ENCODE results near the gene LPAR6.
"Not testable (repeated sequence)": the region's sequence is repeated elsewhere in the genome, so short reads cannot be mapped to it uniquely, and the experiment has no call there.

LPAR6 gene

GRCh38 chr13:48412881-48413351 lies at the start of gene LPAR6:
LPAR6 (minus strand) TSS chr13:48413113; CDS start chr13:48412423, 690 bp downstream.
- DNase-seq, result no peak

GRCh38 chr13:48457578-48458242 lies 44.8 kb upstream of the LPAR6 start:
- DNase-seq, result no peak

DNA sequence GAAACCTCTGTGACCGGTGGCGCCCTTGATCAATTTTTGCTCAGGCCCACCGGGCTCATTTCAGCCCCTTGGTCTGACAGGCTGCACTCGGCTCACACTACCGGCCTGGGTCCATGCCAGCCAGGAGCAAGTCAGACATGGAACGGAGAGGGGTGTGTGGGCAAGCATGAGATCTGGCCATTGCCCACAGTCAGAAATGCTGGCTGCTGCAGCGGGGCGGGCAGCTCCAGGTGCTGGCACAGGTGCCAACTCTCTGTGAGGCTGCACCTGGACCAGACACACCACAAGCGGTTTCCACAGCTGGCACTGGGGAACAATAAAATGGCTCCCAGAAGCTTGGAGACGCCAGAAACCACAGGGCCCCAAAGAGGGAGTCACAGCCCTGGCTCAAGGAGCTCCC lies 43.6 kb upstream of the LPAR6 start:
- no peak for DNase-seq

DNA sequence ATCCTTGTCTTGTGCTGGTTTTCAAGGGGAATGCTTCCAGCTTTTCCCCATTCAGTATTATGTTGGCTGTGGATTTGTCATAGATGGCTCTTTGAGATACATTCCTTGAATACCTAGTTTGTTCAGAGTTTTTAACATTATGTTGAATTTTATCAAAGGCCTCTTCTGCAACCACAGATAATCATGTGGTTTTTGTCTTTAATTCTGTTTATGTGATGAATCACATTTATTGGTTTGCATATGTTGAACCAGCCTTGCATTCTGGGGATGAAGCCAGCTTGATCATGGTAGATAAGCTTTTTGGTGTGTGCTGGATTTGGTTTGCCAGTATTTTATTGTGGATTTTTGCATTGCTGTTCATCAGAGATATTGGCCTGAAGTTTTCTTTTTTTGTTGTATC lies 38.3 kb upstream of the LPAR6 start:
- DNase-seq, result not testable (repeated sequence)

GRCh38 chr13:48449656-48450055 lies 36.7 kb upstream of the LPAR6 start:
- DNase-seq, result no peak

GRCh38 chr13:48448959-48449614 lies 36.2 kb upstream of the LPAR6 start:
- no peak for DNase-seq

DNA sequence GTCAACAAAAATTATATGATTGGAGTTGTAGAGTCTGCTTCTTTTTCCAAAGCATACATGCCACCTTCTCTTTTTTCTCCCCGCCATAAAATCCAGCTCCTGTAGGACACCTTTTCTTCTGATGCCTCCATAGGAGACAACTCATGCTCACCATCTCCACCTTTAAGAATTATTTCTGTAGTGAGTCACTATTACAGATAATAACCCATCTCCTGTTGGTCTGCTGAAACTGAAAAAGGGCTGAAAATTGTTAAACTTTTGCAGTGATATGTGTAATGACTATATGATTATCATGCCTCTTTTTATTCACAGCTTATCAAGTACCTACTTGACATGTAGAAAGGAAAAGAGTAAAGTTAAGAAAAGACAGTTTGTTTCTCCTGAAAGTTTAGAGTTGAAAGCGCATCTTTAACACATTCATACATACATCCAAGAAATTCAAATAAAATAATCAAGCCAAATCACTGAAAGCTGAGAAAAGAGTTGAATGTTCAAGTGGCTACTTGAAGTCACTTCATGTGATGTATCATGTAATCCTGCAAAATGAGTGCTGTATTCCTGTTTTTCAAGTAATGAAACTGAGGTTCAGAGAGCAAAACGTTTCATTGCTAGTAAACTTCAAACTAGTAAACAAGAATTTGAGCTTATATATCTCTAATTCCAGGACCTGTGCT lies 35.5 kb upstream of the LPAR6 start:
- DNase-seq, result no peak

GRCh38 chr13:48446464-48446863 lies 33.6 kb upstream of the LPAR6 start:
- DNase-seq, result no peak

GRCh38 chr13:48443442-48444208 lies 30.7 kb upstream of the LPAR6 start:
- no peak for DNase-seq

DNA sequence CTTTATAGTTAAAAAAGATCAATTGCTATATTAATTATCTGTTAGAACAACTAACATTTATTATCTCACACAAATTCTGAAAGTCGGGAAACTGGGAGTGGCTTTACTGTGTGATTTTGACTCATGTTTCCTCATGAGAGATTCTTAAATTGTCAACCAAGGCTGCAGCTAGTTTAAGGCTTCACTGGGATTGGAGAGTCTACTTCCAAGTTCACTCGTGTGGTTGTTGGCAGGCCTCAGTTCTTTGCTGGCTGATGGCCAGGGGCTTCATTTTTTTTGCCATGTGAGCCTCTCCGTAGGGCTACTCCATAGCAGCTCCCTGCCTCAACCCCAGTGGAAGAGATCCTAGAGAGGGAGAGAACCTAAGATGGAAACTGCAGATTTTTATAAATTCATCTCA lies 24.5 kb upstream of the LPAR6 start:
- DNase-seq, result no peak

DNA sequence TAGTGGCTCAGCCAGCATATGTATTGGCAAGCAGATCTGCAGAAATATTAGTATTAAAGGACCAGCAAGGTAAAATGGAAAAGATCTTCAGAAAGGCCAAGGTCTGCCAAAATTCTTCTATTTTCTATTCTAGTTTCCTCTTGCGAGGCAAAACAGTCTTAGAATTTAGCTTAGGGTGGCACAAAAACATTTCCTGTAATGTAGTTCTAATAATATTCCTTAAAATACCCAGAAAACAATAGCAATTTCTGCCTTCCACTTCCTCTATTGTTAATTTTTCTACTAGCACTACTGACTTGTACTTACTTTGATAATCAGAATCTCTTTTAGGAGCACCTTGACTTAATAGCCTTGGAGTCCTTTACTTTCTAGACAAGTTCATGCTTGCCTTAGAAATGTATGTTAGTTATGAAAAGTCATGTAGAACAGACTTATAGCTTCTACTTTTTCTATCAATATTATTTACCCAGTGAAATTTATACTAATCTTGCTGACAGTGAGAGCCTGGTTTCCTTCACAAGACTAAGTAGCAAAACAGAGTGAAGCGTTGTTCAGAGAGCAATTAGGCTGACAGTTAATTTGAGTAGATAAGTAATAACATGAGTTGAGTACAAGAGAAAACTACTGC lies 23.9 kb upstream of the LPAR6 start:
- no peak for DNase-seq

GRCh38 chr13:48434200-48434599 lies 21.3 kb upstream of the LPAR6 start:
- DNase-seq, result no peak

GRCh38 chr13:48431987-48432615 lies 19.2 kb upstream of the LPAR6 start:
- DNase-seq, result no peak

DNA sequence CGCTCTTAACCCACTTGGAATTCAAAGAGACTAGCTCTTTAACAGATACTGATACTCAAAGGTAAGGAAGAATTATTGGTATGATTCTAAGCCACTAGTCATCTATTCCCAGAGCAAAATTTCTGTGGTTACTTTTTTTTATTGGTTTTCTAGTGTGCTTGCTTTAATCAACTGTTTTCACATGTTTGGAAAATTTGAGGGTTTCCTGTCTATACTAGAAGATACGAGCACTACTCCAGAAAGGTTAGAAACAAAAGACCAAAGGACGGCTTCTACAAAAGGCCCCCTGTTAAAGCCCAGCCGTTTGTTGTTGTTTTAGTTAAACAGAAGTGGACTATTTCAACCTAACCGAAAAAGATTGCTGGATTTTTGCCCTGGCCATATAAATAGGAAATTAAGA lies 18.5 kb upstream of the LPAR6 start:
- DNase-seq, result no peak

GRCh38 chr13:48429886-48430285 lies 17.0 kb upstream of the LPAR6 start:
- DNase-seq, result no peak

DNA sequence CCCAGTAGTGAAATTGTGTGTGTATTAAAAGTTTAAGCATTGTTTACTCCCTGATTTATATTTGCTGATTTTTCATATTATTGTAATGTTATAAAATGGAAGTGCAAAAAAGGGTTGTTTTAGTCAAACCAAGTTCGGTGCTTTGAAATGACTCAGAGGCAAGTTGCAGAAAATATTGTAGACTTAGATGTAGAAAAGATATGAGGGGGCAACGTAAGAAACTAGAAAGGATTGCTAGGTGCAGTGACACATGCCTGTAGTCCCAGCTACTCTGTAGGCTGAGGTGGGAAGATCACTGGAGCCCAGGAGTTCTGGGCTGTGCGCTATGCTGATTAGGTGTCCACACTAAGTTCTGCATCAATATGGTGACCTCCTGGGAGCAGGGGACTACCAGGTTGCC lies 16.1 kb upstream of the LPAR6 start:
- DNase-seq, result no peak

DNA sequence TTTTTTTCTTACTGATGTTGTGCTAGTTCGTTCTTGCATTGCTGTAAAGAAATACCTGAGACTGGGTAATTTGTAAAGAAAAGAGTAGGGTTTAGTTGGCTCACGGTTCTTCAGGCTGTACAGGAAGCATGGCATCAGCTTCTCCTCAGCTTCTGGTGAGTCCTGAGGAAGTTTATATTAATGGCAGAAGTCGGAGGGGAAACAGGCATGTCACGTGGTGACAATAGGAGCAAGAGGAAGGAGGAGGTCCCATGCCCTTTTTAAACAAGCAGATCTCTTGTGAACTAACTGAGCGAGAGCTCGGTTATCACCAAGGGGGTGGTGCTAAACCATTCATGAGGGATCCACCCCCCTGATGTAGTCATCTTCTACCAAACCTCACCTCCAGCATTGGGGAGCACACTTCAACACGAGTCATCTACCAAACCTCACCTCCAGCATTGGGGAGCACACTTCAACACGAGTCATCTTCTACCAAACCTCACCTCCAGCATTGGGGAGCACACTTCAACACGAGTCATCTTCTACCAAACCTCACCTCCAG lies 13.9 kb upstream of the LPAR6 start:
- not testable (repeated sequence) for DNase-seq

DNA sequence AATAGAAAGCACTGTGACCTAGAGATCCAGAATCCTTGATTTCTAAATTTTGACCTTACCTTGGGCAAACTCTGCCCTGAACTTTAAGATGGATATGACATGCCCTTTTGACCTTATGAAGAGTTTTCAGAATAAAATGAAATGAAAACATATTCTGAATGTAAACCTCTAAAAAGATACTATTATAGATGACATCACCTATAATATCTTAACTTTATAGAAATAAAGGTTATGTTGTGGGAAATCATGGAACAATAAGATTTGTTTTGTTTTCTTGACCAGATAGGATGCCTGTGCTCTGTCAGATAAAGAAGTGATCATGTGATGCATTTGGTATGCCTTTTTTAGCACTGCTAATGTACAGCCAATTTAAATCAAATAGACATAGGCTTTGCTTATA lies 13.1 kb upstream of the LPAR6 start:
- no peak for DNase-seq

DNA sequence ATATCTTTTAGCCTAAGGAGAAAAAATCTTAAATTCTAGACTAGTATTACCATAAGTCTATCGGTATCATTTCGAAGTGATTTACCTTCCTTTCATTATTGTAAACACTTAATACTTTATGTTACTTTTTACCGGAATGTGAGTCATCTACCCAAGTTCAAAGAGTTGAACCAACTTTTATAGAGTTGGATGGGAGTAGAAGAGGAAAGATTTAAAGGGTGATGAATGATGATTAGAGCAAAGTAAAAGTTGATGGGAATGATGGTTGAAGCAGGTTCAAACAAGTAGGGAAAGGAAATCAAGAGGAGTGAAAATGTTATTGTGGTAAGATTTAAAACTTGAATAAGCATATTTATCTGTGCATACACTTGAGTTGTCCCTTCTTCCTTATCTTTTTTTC lies 11.3 kb upstream of the LPAR6 start:
- DNase-seq, result no peak

DNA sequence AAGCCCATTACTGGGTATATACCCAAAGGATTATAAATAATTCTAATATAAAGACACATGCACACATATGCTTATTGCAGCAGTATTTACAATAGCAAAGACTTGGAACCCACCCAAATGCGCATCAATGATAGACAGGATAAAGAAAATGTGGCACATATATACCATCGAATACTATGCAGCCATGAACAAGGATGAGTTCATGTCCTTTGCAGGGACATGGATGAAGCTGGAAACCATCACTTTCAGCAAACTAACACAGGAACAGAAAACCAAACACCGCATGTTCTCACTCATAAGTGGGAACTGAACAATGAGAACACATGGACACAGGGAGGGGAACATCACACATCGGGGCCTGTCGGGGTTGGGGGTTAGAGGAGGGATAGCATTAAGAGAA lies 9.1 kb upstream of the LPAR6 start:
- DNase-seq, result not testable (repeated sequence)

DNA sequence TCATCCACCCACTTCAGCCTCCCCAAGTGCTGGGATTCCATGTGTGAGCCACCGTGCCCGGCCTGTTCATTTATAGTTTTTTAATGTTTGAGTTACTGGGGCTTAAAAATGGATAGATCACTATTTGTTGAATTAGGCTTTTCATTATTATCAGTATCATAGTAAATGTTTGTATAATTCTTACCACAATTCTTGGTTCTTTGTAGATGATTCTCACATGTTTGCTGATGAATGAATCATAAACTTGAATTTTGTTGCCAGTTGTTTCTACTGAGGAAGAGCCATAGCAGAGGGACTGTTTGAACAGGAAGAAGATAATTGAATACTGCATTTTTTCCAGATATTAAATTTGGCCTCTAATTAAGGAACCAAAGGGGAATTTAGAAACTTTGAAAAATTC lies 2.6 kb upstream of the LPAR6 start:
- DNase-seq, result no peak

GRCh38 chr13:48414501-48414900 lies 1.6 kb upstream of the LPAR6 start:
- DNase-seq, result no peak
